ENCODE data around the gene MDK.

Gene MDK

GRCh38 chr11:46357483-46357936, 24.0 kb upstream of the MDK start:
- no peak overlapping the region for H3K27ac ChIP-seq
- TF ChIP-seq CTCF (conservative IDR thresholded peaks at IDR 0.05): no peak

- no peak for TF ChIP-seq CTCF (conservative IDR thresholded peaks at IDR 0.05)
- H3K27ac ChIP-seq: no peak overlapping the region
Observed at GRCh38 chr11:46359953-46360352, 21.5 kb upstream of the MDK start.

GRCh38 chr11:46360878-46361277, 20.6 kb upstream of the MDK start:
- H3K27ac ChIP-seq: no peak overlapping the region
- TF ChIP-seq CTCF (conservative IDR thresholded peaks at IDR 0.05): no peak

- no peak for TF ChIP-seq CTCF (conservative IDR thresholded peaks at IDR 0.05)
Observed at GRCh38 chr11:46361283-46362155, 19.9 kb upstream of the MDK start.

GRCh38 chr11:46362156-46363030, 19.1 kb upstream of the MDK start:
- H3K27ac ChIP-seq: peak overlapping the region; percentile 57

More at GRCh38 chr11:46361283-46362155, 19.9 kb upstream of the MDK start:
- H3K27ac ChIP-seq: no peak overlapping the region

GRCh38 chr11:46363031-46363407, 18.4 kb upstream of the MDK start:
- peak overlapping the region; percentile 57 for H3K27ac ChIP-seq

More at GRCh38 chr11:46362156-46363030, 19.1 kb upstream of the MDK start:
- no peak for TF ChIP-seq CTCF (conservative IDR thresholded peaks at IDR 0.05)

More at GRCh38 chr11:46363031-46363407, 18.4 kb upstream of the MDK start:
- TF ChIP-seq CTCF (conservative IDR thresholded peaks at IDR 0.05): no peak

Data from VCaP (cell line).